Erythroblast (primary cell): Measurements from ENCODE around the gene DYNAP.

Source experiments
- GATA1 ChIP-seq: IDR thresholded peaks from 2 replicates; pipeline ENCODE4 v1.6.1; 2011; ENCODE audit warnings: low read depth, mild to moderate bottlenecking, control low read depth, low read length, moderate library complexity
- POLR2A ChIP-seq: IDR thresholded peaks from 2 replicates; pipeline ENCODE4 v1.6.1; 2011; ENCODE audit warnings: mild to moderate bottlenecking, low read length

DNA sequence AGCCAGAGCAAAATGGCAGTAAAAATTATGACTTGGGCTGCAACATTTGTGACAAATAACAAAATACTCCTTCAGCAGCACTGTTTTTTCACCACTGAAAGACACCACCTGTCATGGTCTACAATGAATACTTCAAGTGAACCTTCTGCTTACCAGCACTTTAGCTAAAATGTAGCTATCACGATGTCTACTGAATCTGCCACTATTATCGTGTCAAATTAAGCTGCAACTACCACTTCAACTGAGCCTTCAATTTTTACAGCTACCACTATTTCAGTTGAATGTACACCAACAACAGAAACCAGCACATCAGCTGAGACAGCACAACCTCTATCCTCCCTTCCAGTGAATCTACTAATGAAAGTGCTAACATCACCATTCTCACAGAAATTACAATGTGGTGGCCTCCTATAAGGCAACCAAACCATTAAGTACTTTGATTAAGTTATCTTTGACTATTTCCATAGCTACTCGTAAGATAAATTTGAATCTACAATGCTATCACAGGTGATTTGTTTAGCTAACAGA, 10.8 kb upstream of the DYNAP start:
- no peak for TF ChIP-seq POLR2A
- TF ChIP-seq GATA1 = no peak
